CD4-positive, alpha-beta T cell (primary cell): ENCODE data around the gene ITPRIP. TPM values are rescaled to one million over a fixed set of nuclear protein-coding genes. Genes with fewer than 3 reads are reported as not detected.

Source experiments
- ATAC-seq: fragments of 200-7000 bp; cut with Tn5 transposase; one replicate; pipeline ENCODE4 v1.10.0; 2022; ENCODE audit warnings: mild to moderate bottlenecking; ENCODE audit not compliant: poor library complexity
- CTCF ChIA-PET: fragments of 350-600 bp; sonication (Branson Sonifier 250); formaldehyde crosslinking; loops from one replicate; lab custom pipeline; 2021; ENCODE audit warnings: antibody characterized with exemption, inconsistent platforms; lab: Charles Lee
- POLR2A ChIA-PET: fragments of 350-600 bp; sonication (Branson Sonifier 250); formaldehyde crosslinking; loops from one replicate; lab custom pipeline; 2021; ENCODE audit warnings: antibody characterized with exemption, inconsistent platforms; lab: Charles Lee
- DNase-seq, 14 experiments: peaks; one replicate each; pipeline ENCODE4 v3.0.0-alpha.2; 2013 to 2020; ENCODE audit warnings: mixed read lengths in 2 of 14
- H3K27ac ChIP-seq, 2 donors: one replicate each; pipeline versions ENCODE4 v1.5.1 to v1.7.0; 2013; ENCODE audit warnings: low read length in 2 of 2, low read depth in 1 of 2, mild to moderate bottlenecking in 1 of 2
- H3K27me3 ChIP-seq, 2 experiments: 1 replicate in 1 of 2; 2 replicates in 1 of 2; pipeline versions ENCODE4 v1.6.1 to v1.7.0; 2013; ENCODE audit warnings: low read length in 2 of 2, control low read depth in 1 of 2, mild to moderate bottlenecking in 1 of 2, moderate library complexity in 1 of 2; ENCODE audit not compliant: insufficient read depth in 2 of 2, control insufficient read depth in 1 of 2
- H3K36me3 ChIP-seq: one replicate; pipeline ENCODE4 v1.6.1; 2013; ENCODE audit warnings: low read length, control low read depth; ENCODE audit not compliant: insufficient read depth
- H3K4me1 ChIP-seq: one replicate; pipeline ENCODE4 v1.6.1; 2013; ENCODE audit warnings: low read length, control low read depth; ENCODE audit not compliant: insufficient read depth
- H3K4me3 ChIP-seq: one replicate; pipeline ENCODE4 v1.5.1; 2013; ENCODE audit warnings: mild to moderate bottlenecking, low read length, moderate library complexity
- H3K9me3 ChIP-seq, 2 experiments: 1 replicate in 1 of 2; 2 replicates in 1 of 2; pipeline versions ENCODE4 v1.6.1 to v1.7.0; 2013; ENCODE audit warnings: low read length in 2 of 2, mild to moderate bottlenecking in 2 of 2, control low read depth in 1 of 2, moderate library complexity in 1 of 2; ENCODE audit not compliant: control insufficient read depth in 1 of 2, insufficient read depth in 1 of 2
- H3K27ac Mint-ChIP-seq: one replicate; pipeline ENCODE4 v1.8.0; 2020; ENCODE audit warnings: mixed read lengths
- H3K27me3 Mint-ChIP-seq: one replicate; pipeline ENCODE4 v1.8.0; 2021; ENCODE audit warnings: mixed read lengths
- H3K36me3 Mint-ChIP-seq: one replicate; pipeline ENCODE4 v1.8.0; 2021; ENCODE audit warnings: low read depth, mixed read lengths
- H3K4me1 Mint-ChIP-seq: one replicate; pipeline ENCODE4 v1.8.0; 2021; ENCODE audit warnings: low read depth, mixed read lengths
- H3K4me3 Mint-ChIP-seq: one replicate; pipeline ENCODE4 v1.8.0; 2020; ENCODE audit warnings: mild to moderate bottlenecking, mixed read lengths
- H3K9me3 Mint-ChIP-seq: one replicate; pipeline ENCODE4 v1.8.0; 2020; ENCODE audit warnings: mixed read lengths
- intact Hi-C, 2 experiments: fragments of 100-400 bp; cut with DNase I in 1 of 2; cut with micrococcal nuclease in 1 of 2; formaldehyde crosslinking; loops; one replicate each; pipeline versions ENCODE4 v1.15.1 to v1.9.0; 2023 to 2025; cut with DNase I, micrococcal nuclease
- total RNA-seq, 174 experiments: library from RNA in 2 of 174; stranded (reverse) in 2 of 174; gene quantifications; one replicate each; pipeline ENCODE4 v1.2.3 and lab custom pipeline; 2021 to 2026
- TF ChIP-seq, protein P1 (sequence below): fragments of 200-600 bp; IDR thresholded peaks from one replicate; pipeline ENCODE4 v1.8.0; 2022; ENCODE audit warnings: antibody characterized with exemption, mild to moderate bottlenecking

Gene ITPRIP
- total RNA-seq, 2 experiments from 2014 or later, result 127 to 133 TPM

- DNase-seq (peak in 2 of 14 experiments; percentile 41 to 69), ATAC-seq (no peak)
- H3K36me3 Mint-ChIP-seq, result peaks cover 10% of the 10 kb centered on the region
- H3K9me3 Mint-ChIP-seq, result no peaks in the 10 kb centered on the region
- Histone ChIP-seq H3K36me3 (no peaks in the 10 kb centered on the region), H3K9me3 (no peaks in the 10 kb centered on the region), H3K4me3 (no peak overlapping the region), H3K27ac (no peak overlapping the region), H3K4me1 (peaks cover 68% of the 10 kb centered on the region), H3K27me3 (no peaks in the 10 kb centered on the region)
- no peaks in the 10 kb centered on the region for H3K27me3 Mint-ChIP-seq
- ChIA-PET POLR2A (interaction anchor here (1.1 to 5.6 kb wide), 2 partner anchors 35 to 48 kb away, joined by 3 to 58 read pairs; partner anchors contain the start of genes CFAP58 and ITPRIP), CTCF (interaction anchor here (0.9 to 3.6 kb wide), 3 partner anchors 12 to 47 kb away, joined by 3 to 15 read pairs (median 6); no protein-coding TSS in a partner anchor)
- TF ChIP-seq, protein P1, sequence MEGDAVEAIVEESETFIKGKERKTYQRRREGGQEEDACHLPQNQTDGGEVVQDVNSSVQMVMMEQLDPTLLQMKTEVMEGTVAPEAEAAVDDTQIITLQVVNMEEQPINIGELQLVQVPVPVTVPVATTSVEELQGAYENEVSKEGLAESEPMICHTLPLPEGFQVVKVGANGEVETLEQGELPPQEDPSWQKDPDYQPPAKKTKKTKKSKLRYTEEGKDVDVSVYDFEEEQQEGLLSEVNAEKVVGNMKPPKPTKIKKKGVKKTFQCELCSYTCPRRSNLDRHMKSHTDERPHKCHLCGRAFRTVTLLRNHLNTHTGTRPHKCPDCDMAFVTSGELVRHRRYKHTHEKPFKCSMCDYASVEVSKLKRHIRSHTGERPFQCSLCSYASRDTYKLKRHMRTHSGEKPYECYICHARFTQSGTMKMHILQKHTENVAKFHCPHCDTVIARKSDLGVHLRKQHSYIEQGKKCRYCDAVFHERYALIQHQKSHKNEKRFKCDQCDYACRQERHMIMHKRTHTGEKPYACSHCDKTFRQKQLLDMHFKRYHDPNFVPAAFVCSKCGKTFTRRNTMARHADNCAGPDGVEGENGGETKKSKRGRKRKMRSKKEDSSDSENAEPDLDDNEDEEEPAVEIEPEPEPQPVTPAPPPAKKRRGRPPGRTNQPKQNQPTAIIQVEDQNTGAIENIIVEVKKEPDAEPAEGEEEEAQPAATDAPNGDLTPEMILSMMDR, result no peak
- peaks cover 77% of the 10 kb centered on the region for H3K4me1 Mint-ChIP-seq
- H3K4me3 Mint-ChIP-seq, result no peak overlapping the region
- H3K27ac Mint-ChIP-seq, result peak overlapping the region; percentile 35
- intact Hi-C loops, result no loop called here
These were observed 34.5 kb downstream of the ITPRIP start for GRCh38 chr10:104303594-104304355.

DNA sequence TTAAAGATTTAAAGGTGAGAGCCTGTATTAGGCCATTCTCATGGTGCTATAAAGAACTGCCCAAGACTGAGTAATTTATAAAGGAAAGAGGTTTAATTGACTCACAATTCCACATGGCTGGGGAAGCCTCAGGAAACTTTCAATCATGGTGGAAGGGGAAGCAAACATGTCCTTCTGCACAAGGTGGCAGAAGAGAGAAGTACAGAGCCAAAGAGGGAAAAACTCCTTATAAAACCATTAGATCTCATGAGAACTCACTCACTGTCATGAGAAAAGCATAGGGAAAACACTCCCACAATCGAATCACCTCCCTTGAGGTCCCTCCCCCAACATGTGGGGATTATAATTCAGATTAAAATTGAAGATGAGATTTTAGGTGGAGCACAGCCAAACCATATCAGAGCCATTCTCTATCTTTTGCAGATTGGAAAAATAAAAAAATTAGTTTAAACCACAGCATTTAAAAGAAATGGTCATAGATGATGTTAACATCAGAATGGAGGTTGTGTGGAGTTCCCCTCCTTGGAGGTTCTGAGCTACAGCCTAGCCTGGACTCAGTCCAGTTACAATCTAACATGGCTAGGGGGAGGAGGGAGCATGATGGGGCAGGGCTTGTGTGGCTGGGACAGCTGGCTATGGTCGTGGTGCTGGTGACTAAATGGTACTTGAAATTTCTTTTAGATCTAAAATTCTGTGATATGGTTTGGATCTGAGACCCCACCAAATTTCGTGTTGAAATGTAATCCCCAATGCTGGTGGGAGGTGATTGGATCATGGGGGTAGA lies 36.2 kb downstream of the ITPRIP start:
- H3K27ac Mint-ChIP-seq, result no peak overlapping the region
- no peaks in the 10 kb centered on the region for H3K9me3 Mint-ChIP-seq
- TF ChIP-seq, protein P1, result no peak
- ATAC-seq (no peak), DNase-seq (no peak)
- Histone ChIP-seq H3K4me3 (no peak overlapping the region), H3K27ac (no peak overlapping the region), H3K4me1 (peaks cover 52% of the 10 kb centered on the region), H3K36me3 (no peaks in the 10 kb centered on the region), H3K9me3 (no peaks in the 10 kb centered on the region), H3K27me3 (no peaks in the 10 kb centered on the region)
- intact Hi-C loops, result no loop called here
- CTCF ChIA-PET, result interaction anchor here (2.0 kb wide), 1 partner anchor 49 kb away, joined by 6 read pairs; no protein-coding TSS in a partner anchor
- peaks cover 5% of the 10 kb centered on the region for H3K36me3 Mint-ChIP-seq
- POLR2A ChIA-PET, result interaction anchor here (5.6 kb wide), 1 partner anchor 50 kb away, joined by 58 read pairs; the partner anchor contains the start of gene CFAP58
- no peak overlapping the region for H3K4me3 Mint-ChIP-seq
- peaks cover 66% of the 10 kb centered on the region for H3K4me1 Mint-ChIP-seq
- H3K27me3 Mint-ChIP-seq, result no peaks in the 10 kb centered on the region

- H3K4me1 Mint-ChIP-seq, result peaks cover 53% of the 10 kb centered on the region
- POLR2A ChIA-PET, result interaction anchor here (0.9 kb wide), 1 partner anchor 37 kb away, joined by 3 read pairs; the partner anchor contains the start of gene ITPRIP
- H3K4me3 Mint-ChIP-seq, result peak overlapping the region; percentile 54
- Histone ChIP-seq H3K36me3 (no peaks in the 10 kb centered on the region), H3K9me3 (no peaks in the 10 kb centered on the region), H3K27ac (no peak overlapping the region), H3K27me3 (no peaks in the 10 kb centered on the region), H3K4me3 (no peak overlapping the region), H3K4me1 (peaks cover 39% of the 10 kb centered on the region)
- ATAC-seq (peak; percentile 18), DNase-seq (peak in 4 of 14 experiments; percentile 31 to 51 (median 40))
- H3K9me3 Mint-ChIP-seq, result no peaks in the 10 kb centered on the region
- H3K27ac Mint-ChIP-seq, result peak overlapping the region; percentile 82
- H3K27me3 Mint-ChIP-seq, result no peaks in the 10 kb centered on the region
- TF ChIP-seq, protein P1, result no peak
- H3K36me3 Mint-ChIP-seq, result peaks cover 3% of the 10 kb centered on the region
- CTCF ChIA-PET, result interaction anchor here (1.3 to 1.6 kb wide), 2 partner anchors 9 to 53 kb away, joined by 4 to 5 read pairs; partner anchors contain the start of gene CFAP58
- intact Hi-C loops, result no loop called here
These were observed 37.5 kb downstream of the ITPRIP start for GRCh38 chr10:104300736-104301292.
